ENCODE measurements around the gene TIGAR.

Gene TIGAR

DNA sequence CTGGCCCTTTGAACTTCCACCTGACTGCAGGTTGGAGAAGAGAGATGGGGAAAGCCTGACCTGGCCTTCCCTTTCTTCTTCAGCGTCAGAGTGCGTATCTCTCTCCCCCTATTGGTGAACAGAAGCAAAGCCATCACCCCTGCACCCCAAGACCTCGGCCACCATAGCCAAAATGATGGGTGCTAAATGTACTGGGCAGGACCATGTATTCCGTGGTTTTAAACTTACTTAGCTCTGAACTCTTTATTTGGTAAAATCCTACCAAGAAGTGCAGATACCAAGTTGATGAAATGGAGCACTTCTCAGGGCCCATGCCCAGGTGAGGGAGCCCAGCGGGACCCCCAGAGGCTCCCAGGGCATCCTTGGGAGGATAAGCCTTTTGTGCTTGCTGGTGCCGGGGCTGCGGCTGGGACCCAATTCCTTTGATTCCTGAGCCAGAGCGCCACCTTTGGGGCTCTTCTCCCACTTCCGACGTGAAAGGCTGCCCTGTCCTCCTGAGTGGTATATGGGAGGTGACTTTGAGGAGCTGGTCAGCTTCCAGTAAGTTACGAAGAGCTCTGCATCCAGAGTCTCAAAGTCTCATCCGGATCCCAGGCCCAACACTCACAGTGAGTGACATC lies 38.0 kb upstream of the TIGAR start:
- DNase-seq (ENCODE audit: low read depth) = no peak

DNA sequence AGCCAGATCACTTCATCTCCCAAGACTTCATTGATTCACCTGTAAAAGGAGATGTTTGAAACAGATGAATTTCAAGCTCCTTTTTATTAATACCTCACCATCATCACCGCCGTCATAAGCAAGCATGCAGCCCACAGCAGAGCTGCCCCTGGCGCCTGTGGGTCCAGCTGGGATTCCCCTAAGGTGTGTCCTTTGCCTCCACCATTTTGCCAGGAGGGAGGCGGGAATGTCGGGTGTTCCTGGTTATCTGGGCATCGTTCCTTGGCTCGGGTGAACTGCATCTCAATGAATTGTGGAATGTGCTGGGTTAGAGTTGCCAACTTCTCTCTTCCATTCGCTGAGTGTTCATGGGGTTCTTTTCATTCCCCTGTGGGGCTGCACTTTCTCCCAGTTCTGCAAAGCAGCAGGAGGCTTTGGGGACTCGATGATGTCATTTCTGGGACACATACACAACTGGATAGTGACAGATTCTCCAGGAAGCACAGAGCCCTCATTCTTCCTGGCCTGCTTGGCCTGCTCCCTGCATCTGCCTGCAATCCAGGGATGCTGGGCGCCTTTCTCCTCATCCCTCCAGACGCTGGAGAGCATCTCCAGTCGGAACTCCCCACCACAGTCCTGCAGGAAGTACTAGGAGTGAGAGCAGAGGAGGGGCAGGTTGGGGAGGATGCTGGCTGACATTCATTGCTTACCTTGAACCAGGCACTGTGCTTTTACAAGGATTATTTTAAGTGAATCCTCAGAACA lies 37.3 kb upstream of the TIGAR start:
- DNase-seq (ENCODE audit: low read depth) = no peak

DNA sequence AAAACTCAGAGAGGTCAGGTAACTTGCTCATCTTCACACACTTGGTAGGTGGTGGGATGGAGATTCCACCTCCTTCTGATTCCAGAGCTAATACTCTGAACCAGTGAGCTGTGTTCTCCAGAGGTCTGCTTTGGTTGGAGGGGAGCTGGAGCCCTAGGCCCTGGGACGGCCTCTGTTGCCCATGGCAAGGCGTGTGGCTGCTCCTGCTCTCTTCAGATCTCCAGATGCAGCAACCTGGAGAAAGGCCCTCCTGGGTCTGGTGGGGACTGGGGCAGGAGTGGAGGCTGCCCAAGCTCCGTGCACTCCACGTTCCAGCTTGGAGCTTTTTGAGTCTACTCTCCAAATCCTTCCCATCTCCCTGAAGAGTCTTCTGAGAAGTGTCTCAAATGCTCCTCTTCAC lies 36.7 kb upstream of the TIGAR start:
- no peak for DNase-seq (ENCODE audit: low read depth)

DNA sequence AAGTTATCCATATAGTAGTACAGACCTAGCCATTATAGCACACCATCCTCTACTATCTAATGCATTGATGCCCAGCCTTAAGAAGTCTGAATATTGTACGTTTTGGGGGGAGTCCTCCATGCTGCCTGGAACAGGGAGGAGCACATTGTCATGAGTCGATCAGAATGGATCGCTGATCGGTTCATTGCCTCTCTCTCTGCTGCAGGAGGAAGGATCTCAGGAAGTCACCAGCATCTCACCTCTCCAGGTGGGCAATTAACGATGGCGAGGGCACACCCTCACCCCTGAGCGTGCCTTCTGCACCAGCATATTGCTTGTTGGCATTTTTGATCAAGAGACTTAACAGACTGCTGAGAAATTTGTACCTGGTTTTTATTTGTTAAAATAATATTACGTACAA lies 35.9 kb upstream of the TIGAR start:
- DNase-seq (ENCODE audit: low read depth) = no peak

DNA sequence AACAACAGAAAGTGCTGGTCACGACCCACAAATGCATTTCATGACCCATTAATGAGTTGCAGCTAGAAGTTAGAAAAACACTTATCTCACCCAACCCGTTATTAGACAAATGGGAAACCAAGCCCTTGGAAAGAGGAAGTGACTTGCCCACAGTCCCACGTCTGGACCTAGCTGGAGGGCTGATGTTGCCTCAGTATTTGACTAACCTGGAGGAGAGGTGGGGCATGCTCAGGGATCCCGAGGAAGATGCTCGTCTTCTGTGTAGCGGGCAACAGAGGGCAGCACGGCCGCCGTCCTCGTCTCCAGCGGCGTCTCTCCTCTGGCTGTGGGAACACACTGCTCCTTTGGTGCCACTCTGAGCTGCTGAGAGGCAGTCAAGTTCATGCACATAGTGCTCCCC lies 34.8 kb upstream of the TIGAR start:
- no peak for DNase-seq (ENCODE audit: low read depth)

DNA sequence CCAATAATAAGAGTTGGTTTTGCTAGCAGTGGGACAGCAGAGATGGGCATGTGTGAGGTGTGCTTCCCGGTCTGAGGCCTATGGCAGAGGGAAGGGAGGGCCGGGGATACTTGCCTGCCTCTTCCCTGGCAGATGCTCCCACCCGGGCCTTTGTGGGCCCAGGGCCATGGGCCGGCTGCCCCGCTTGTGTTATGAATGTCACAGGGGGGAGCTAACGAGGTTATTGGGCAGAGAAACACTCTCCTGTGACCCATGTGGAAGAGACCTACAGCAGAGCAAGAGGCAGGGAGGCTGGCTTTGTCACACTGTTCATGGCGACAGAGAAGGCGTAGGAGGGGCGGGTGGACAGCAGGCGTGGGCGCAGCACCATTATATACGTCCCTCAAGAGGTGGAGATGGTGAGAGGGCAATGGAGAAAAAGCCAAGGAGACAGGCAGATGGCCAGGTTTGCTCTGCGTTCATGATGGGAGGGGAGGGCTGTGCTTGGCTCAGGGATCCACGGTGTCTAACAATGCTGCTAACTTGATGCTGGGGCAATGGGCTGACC lies 34.2 kb upstream of the TIGAR start:
- no peak for DNase-seq (ENCODE audit: low read depth)

DNA sequence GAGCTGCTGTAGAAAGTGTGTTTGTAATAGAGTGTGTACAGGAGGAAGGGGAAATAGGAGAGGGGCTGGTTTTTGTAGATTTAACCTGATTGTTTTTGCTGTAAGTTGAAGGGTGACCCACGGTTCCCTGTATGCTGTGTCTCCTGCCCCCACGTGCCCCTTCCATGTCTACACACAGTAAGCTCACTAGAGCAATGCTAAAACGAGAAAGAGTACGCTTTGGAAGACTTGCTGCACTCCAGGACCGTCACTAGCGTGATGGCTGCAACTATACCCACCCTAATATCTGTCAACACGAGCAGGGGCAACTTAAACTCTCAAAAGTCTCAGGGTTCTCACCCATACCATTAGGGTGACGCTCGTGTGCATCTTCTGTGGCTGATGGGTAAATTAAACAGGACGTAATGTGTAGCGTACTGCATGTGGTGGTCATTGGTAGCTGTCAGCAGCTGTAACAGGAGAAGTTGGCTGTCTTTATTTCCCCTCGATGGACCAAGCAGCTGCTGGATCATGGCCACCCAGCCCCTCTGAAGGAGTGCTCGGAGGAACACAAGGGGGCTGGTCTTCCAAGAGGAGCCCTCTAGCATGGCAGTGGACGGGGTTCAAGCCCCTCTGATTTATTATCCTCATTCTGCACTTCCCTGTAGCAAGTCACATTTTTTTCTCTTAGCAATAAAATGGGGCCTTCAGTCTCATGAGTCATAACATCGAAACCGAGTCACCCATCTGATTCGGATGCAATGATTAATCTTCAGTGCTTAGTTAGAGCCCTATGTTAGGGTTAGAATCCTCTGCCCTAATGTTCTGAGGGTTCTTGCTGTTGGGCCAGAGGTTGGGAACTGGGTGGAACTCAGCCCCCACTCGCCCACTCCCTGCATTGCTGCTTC lies 33.4 kb upstream of the TIGAR start:
- DNase-seq (ENCODE audit: low read depth) = no peak

DNA sequence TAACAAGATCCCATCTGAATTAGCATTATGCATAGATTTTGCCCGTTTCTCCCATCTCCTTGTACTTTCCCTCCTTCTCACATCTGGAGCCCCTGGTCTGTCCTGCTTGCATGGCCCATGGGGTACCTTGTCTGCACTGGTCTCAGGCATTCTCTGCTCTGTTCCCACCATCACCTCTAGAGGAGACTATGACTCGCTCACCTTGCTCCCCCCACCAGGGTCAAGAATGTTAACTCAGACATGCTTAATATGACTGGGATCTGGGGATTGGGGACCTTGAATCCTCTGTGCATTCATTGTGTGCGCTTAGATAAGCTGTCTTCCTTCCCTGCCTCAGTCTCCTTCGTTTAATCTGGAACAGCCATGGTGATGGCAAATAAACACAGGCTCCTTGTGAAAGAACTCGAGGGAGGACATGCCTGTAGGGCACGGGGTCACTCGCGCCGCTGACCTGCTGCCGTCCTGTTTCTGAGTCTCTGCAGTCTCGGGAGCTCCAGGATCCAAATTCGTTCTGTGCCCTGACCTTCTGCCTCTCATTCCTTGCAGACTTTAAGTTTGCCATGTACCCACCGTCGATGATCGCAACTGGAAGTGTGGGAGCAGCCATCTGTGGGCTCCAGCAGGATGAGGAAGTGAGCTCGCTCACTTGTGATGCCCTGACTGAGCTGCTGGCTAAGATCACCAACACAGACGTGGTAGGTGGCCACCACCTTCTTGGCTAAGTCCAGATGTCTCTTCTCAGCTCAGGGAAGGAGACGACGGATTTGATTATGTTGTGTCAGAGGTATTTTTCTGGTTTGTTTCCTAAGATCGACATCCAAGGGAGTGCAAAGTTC lies 32.5 kb upstream of the TIGAR start:
- no peak for DNase-seq (ENCODE audit: low read depth)

DNA sequence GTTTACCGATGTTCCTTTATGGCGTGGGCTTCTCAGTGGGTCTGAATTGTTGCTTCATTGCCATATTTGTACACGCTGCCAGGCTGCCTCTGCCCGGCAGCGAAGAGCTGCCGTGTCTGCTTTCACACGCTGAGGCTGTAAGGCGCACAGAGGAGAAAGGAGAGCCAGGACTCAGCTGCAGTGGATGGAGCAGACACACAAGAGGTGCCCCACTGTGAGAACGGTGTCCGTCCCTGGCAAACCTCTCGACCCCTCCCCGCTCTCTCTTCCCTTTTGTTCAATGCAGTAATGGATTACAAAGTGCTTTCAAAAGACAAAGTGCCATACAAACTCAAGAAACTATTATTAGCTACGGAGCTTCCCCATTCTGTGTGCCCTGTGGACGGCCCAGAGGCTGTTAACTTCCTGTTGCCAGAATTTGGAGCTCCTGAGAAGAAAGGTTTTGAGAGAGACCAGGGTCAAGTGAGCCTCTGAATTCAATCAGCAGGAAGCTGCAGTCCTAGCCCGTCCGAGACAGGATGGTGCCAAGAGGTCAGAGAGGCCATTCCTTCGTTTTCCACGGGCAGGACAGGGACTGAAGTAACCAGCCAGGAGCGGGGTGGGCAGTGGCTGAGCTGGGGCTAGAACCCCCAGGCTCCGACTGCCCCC lies 31.7 kb upstream of the TIGAR start:
- DNase-seq (ENCODE audit: low read depth) = no peak

DNA sequence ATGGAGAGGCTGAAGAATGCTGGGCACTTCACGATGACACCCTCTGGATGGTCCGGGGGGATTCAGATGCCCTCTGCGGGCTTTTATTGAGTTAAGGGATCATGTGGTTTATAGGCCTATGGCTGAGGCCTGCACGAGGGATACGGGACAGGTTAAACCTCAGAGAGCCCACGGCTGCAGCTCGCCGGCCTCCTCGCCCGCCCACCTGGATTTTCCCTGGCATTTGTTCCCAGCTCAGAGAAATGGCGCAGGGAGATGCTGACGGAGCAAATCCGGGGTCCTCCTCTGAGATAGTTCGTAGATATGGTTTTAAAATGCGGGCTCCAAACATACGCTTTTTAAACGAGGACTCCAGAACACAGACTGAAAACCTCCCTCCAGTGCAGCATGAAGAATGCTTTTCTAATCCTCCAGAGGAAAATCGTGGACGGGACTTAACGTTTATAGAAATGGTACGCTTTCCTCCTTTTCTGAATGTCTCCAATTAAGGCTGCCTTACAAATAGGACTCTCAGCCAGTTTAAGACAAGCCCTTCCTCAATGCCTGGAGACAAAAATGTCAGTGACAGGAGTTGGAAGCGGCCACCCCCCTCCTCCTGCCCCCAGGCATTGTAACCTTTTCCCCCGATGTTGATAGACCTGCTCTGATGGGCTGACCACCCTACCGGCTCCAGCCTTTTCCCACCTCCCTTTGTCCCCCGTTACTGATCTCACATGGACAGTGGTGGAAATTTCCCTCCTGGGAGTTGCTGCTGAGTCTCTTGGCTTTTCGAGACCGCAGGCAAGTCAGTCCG lies 30.8 kb upstream of the TIGAR start:
- no peak for DNase-seq (ENCODE audit: low read depth)

DNA sequence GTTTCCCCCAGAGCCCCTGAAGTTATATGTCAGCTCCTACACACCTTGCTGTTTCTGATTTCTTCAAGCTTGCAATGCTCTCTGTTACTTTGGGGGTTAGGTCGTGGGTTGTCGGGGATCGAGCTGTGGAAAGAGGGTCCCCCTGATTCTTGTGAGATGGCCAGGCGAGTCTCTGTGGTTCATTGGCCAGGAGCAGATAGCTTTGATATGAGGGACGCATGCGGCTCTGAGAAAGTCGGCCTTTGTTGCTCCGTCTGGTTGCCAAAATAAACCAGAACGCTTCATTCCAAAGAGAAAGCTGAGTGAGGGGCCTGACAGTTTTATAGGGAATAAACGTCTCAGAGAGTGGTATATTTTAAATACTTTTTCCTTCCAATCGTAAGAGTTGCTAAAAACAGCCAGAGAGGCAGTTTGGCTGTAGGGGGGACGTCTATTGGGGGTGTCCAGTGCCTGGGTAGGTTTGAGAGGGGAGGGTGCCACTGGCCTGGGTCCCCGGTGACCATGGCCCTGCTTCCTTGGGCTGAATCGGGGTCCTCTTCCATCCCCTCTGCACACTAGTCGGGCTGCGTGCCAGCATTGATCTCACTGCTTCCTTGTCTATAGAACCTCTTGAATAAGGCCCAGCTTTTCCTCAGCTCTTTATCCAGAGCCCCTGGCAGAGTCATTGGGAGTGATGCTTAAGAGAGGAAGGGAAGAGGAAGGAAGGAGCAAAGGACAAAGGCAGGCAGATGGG lies 28.5 kb upstream of the TIGAR start:
- no peak for DNase-seq (ENCODE audit: low read depth)

DNA sequence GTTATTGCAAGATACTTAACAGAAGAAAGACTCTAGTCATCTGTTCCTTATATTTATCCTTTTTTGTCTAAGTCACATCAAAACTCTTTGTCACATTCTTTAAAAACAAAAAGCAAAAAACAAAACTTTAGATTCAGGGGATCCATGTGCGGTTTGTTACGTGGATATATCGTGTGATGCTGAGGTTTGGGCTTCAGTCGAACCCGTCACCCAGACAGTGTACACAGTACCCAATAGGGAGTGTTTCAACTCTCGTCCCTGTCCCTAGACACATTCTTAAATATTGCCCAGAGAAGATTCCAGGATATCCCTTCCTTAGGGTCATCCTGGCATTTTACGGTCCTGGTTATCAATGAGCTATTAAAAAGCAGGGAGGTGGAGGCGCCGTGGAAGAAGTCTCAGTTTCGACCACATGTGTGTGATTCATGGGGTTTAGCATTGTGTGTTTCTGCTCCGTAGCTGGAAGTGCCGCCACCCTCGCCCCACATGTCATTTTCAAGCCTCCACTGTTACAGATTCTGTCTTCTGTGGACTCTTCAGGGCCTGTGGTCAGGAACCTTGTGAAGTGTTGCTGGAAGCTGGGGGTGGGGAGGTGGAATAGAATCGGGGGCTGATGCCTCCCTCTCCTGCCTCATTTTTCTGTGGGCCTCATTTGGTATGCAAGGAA lies 27.6 kb upstream of the TIGAR start:
- DNase-seq (ENCODE audit: low read depth) = no peak

DNA sequence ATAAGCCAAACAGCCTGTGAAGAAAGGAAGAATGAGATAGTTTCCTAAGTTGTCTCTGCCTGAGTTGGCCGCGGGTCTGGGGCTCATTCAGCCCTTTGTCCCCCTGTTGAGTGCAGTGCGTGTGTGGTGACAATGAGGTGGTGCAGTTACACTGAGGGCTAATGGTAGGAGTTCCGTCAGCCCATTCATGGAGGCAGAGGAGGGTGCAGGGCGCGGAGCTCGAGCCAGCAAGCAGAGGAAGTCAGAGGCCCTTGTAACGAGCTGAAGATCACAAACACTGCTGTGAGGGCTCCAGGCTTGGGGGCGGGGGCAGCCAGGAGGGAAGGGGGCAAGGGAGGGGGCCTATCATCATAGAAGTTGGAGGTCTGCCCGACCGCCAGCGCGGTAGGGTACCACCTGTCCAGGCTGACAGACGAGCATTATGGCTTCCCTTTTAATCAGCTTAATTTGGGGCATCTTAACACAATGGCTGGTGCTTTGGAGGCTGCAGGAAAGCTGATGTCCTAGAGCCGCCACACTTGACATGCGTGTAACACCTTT lies 27.0 kb upstream of the TIGAR start:
- DNase-seq (ENCODE audit: low read depth) = no peak

DNA sequence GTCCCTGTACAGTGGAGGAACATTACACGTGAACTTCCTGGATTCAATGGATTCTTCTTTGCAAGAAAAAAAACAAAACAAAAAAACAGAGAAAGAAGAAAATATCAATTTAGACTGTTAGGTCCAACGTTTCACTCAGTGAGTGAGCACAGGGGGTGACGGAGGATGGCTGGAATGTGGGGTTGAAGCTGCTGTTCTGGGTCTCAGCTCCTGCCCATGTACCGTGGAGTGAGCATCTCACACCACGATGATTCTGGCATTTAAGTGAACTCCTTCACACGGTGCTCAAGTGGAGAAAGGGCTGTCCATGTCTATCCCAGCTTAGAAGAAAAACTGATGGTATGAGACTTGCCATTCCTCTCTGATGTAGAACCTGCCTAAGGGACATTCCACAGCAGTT lies 24.3 kb upstream of the TIGAR start:
- no peak for DNase-seq (ENCODE audit: low read depth)

DNA sequence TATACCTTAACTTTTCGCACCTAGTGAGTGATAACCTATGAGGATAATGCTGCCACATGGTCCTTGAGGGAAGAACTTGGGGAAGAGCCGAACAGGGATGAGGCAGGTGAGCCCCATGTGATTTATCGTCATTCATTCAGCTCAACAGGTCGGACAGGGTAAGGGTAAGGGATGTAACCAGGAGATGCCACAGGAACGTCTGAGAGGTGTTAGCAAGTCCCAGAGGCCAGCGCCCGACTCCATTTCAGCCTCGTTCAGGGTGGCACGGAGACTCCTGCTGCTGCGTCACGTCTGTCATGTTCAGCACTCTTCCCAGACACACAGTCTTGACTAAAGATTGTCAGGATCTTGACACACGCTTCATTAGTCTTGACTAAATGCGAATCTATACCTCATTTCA lies 23.4 kb upstream of the TIGAR start:
- no peak for DNase-seq (ENCODE audit: low read depth)

DNA sequence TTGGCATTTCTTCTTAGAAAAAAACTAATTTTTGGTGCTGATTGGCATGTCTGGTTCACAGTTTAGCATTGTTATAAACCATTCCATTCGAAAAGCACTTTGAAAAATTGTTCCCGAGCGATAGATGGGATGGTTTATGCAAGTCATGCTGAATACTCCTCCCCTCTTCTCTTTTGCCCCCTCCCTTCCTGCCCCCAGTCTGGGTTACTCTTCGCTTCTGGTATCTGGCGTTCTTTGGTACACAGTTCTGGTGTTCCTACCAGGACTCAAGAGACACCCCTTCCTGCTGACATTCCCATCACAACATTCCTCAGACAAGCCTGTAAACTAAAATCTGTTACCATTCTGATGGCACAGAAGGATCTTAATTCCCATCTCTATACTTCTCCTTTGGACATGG lies 20.1 kb upstream of the TIGAR start:
- DNase-seq (ENCODE audit: low read depth) = no peak

DNA sequence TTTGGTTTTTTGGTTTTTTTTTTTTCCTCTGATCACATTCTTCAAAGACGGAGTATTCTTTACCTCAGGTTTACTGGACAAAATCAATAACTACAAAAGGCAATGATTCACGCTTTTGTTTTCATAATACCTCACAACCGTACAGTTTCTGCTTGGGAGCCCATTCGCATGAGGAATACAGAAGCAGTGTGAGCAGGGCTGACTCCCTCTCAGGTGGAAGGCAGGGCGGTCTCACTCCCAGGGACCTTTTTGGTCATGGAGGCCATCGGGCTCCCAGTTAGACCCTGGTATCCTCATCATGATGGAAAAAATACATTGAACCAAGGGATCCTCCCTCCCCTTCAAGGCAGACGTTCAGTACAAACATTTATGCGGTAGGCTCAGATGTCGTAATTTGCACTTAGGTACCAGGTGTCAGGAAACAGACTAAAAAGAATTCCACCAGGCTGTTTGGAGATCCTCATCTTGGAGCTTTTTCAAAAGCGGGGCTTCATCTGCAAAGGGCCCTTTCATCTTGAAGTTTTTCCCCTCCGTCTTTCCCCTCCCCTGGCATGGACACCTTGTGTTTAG lies 19.0 kb upstream of the TIGAR start:
- no peak for DNase-seq (ENCODE audit: low read depth)

DNA sequence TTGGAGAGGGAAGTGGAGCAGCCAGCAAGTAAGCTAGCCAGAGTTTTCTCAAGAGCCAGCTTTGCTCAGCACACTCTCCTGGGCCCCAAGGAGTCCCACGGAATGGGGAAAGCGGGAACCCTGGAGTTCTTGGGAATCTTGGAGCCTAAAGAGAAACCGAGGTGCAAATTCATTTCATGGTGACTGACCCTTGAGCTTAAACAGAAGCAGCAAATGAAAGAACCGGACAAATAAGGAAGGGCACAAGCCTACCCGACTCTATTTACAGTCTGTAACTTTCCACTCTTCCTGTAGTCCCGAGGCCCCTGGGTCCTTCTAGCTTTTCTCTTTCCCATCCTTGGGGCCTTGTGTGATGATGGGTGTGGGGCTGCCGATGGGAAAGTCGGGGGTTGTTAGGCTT lies 18.1 kb upstream of the TIGAR start:
- DNase-seq (ENCODE audit: low read depth) = no peak

DNA sequence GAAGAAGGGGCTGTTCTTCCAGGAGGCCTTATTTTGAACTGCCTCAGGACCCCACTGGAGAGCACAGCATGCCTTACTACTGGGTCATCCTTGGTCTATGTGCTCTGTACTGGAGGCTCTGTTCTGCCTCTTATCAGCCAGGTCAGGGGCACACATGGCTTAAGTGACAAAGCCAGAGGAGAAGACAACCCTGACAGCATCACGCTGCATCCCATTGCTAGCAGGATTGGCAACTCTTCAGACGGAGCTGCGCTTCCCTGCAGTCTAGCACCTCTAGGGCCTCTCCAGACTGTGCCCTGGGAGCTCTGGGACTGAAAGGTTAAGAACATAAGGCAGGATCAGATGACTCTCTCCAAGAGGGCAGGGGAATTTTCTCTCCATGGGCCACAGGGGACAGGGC lies 17.3 kb upstream of the TIGAR start:
- no peak for DNase-seq (ENCODE audit: low read depth)
